Measurements from ENCODE around the gene HIPK3. TPM values are rescaled to one million over a fixed set of nuclear protein-coding genes. Genes with fewer than 3 reads are reported as not detected.

HIPK3 gene
- total RNA-seq, 4 donors from 2014 or later: 89.1 to 118 (median 107) TPM

DNA sequence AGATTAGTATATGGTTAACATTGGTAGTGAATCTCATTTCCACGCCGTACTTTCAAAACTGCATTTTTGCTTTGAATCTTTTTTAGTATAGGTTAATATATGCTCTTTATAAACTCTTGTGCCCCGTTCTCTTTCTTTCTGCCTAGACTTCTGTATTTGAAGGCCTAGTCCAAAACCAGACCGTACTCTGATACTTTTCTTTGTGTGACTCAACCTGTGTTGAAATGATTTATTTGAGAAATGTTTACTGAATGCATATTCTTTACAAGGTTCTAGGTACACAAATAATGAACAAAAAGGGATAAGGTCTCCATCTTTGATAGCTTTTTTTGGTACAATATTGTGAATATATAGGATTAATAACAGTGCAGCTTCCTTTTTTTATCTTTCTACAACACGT lies 68.3 kb downstream of the HIPK3 start:
- no peak overlapping the region for H3K4me3 ChIP-seq (ENCODE audit: low read depth, poor library complexity, severe bottlenecking)
- WGBS, 2 donors: 75 to 76% methylated on average over 5 of the region's 5 CpGs
- intact Hi-C loops (cut with DNase I; ENCODE audit: low total_unique reads): loop anchor here (10.0 kb wide), 1 partner anchor 161 kb away; the partner anchor contains the start of gene CSTF3
- TF ChIP-seq, protein P1, sequence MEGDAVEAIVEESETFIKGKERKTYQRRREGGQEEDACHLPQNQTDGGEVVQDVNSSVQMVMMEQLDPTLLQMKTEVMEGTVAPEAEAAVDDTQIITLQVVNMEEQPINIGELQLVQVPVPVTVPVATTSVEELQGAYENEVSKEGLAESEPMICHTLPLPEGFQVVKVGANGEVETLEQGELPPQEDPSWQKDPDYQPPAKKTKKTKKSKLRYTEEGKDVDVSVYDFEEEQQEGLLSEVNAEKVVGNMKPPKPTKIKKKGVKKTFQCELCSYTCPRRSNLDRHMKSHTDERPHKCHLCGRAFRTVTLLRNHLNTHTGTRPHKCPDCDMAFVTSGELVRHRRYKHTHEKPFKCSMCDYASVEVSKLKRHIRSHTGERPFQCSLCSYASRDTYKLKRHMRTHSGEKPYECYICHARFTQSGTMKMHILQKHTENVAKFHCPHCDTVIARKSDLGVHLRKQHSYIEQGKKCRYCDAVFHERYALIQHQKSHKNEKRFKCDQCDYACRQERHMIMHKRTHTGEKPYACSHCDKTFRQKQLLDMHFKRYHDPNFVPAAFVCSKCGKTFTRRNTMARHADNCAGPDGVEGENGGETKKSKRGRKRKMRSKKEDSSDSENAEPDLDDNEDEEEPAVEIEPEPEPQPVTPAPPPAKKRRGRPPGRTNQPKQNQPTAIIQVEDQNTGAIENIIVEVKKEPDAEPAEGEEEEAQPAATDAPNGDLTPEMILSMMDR (IDR thresholded peaks at IDR 0.05): no peak
- TF ChIP-seq POLR2A (IDR thresholded peaks at IDR 0.05): no peak
- DNase-seq (ENCODE audit: low spot score in 2 of 2): no peak

DNA sequence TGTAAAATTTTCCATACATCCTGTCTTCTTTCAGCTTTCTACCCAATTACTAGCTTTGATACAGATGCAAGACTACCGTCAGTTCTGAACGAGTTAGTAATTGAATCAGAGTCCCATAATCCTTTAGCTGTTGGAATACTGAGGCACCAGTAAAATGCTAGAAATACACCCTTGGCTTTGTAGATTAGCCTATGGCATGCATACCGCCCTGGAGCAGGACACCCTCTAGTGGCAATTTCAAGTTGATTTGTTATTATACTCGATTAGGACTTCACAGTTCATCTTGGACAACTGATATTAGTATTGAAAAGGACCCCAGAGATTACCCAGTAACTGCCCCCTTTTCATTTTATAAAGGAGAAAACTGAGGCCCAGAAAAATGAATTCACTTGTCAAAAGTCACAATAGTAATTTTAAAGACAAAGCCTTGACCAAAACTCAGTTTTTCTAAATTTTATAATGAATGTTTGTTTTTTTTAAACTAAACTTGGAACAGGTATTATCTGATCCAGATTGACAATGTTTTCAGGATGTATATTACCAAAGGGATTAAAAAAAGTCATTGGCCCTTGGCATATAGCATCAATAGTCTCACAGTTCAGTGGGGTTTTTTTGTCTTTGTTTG lies 72.6 kb downstream of the HIPK3 start:
- DNase-seq (ENCODE audit: low spot score in 2 of 2): peak in 1 of 2 donors; percentile 22
- no peak overlapping the region for H3K4me3 ChIP-seq (ENCODE audit: low read depth, poor library complexity, severe bottlenecking)
- 14 to 16% methylated on average over 4 of the region's 4 CpGs for WGBS, 2 donors
- intact Hi-C loops (cut with DNase I; ENCODE audit: low total_unique reads): loop anchor here (10.0 kb wide), 1 partner anchor 165 kb away; the partner anchor contains the start of gene CSTF3
- no peak for TF ChIP-seq POLR2A (IDR thresholded peaks at IDR 0.05)
- TF ChIP-seq, protein P1 (IDR thresholded peaks at IDR 0.05): peak in 1 of 3 donors; percentile 18

DNA sequence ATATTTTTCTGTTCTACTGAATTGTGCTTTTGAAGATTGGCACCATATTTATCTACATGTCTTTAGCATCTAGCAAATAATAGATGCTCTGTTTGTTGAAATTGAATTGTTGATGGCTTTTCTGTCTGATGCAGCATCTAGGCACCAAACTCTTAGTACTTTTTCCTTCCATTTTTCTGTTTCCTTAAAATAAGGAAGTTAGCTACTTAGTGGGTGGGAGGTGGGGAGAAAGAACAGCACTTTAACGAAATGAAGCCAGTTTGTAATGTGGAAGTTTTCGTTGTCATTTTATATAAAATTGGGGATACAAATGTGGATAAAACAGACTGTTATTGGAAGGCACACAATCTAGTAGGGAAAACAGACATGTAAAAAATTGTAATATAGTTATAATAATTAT lies 76.6 kb downstream of the HIPK3 start:
- WGBS, 2 donors: 77 to 85% methylated on average over 2 of the region's 2 CpGs
- intact Hi-C loops (cut with DNase I; ENCODE audit: low total_unique reads): no loop called here
- TF ChIP-seq, protein P1 (IDR thresholded peaks at IDR 0.05): no peak
- no peak for TF ChIP-seq POLR2A (IDR thresholded peaks at IDR 0.05)
- no peak for DNase-seq (ENCODE audit: low spot score in 2 of 2)
- H3K4me3 ChIP-seq (ENCODE audit: low read depth, poor library complexity, severe bottlenecking): no peak overlapping the region

DNA sequence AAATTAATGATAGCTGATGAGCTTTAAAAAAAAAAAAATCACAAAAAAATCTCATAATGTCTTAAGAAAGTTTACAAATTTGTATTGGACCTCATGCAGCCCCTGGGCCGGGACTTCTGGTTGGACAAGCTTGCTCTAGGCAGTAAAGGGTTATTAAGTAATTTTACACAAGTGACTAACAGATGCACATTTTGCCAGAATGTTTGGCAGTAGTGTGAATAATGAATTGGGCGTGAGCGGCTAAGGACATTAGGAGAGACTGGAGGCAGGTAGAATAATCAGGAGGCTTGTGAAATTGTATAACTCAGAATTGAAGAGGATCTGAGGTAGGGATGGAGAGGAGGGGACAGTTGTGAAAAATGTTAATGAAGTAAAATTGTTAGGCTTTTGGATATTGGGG lies 77.4 kb downstream of the HIPK3 start:
- WGBS, 2 donors: 46 to 49% methylated on average over 3 of the region's 3 CpGs
- H3K4me3 ChIP-seq (ENCODE audit: low read depth, poor library complexity, severe bottlenecking): no peak overlapping the region
- intact Hi-C loops (cut with DNase I; ENCODE audit: low total_unique reads): no loop called here
- TF ChIP-seq POLR2A (IDR thresholded peaks at IDR 0.05): no peak
- TF ChIP-seq, protein P1 (IDR thresholded peaks at IDR 0.05): no peak
- DNase-seq (ENCODE audit: low spot score in 2 of 2): no peak

DNA sequence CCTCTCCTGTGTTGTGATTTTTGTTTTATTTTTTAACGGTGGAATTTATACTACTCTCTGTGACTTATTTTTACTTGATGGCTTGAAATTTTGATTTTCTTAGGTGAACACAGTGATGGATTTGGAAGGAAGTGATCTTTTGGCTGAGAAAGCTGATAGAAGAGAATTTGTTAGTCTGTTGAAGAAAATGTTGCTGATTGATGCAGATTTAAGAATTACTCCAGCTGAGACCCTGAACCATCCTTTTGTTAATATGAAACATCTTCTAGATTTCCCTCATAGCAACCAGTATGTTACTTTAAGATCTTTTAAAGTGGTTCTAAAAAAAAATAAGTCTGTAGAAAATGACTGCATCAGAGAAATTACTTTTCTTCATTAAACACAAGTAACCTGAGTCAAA lies 82.1 kb downstream of the HIPK3 start:
- no peak overlapping the region for H3K4me3 ChIP-seq (ENCODE audit: low read depth, poor library complexity, severe bottlenecking)
- intact Hi-C loops (cut with DNase I; ENCODE audit: low total_unique reads): no loop called here
- no peak for DNase-seq (ENCODE audit: low spot score in 2 of 2)
- 87 to 93% methylated on average over 1 of the region's 1 CpG for WGBS, 2 donors
- TF ChIP-seq, protein P1 (IDR thresholded peaks at IDR 0.05): no peak
- TF ChIP-seq POLR2A (IDR thresholded peaks at IDR 0.05): no peak

DNA sequence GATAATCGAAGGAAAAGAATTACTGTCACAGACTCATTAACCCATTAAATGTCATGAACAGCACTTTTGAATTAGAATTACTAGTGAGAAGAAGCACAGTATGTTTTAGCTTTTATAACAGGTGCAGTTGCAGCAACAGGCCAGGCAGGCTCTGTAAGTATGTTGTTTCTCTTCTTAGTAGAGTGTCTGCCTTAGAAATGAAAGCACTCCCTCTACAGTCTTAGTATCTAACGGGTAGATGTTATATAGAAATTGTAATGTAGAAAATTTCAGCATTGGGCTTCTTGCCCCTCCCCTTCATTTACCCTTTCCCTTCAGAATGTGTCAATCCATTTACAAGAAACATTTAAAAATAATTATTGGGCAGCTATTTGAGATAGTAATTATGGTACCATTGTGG lies 87.4 kb downstream of the HIPK3 start:
- intact Hi-C loops (cut with DNase I; ENCODE audit: low total_unique reads): no loop called here

More for the DNA sequence above, 87.4 kb downstream of the HIPK3 start:
- DNase-seq (ENCODE audit: low spot score in 2 of 2): no peak
- TF ChIP-seq, protein P1 (IDR thresholded peaks at IDR 0.05): no peak
- TF ChIP-seq POLR2A (IDR thresholded peaks at IDR 0.05): no peak
- no peak overlapping the region for H3K4me3 ChIP-seq (ENCODE audit: low read depth, poor library complexity, severe bottlenecking)
- 58 to 64% methylated on average over 2 of the region's 2 CpGs for WGBS, 2 donors
